ENCODE measurements around the gene MRGPRD.

MRGPRD gene

GRCh38 chr11:68930991-68931855 is 49.6 kb downstream of the MRGPRD start:
- no peaks in the 10 kb centered on the region for H3K4me1 ChIP-seq (ENCODE audit: control insufficient read depth, low read depth, low read length)
- H3K27me3 ChIP-seq (ENCODE audit: control insufficient read depth, insufficient read depth, low read length), result no peaks in the 10 kb centered on the region
- no peaks in the 10 kb centered on the region for H3K9me3 ChIP-seq (ENCODE audit: control insufficient read depth, low read depth, low read length)
- no peak overlapping the region for H3K4me3 ChIP-seq (ENCODE audit: low read length)
- H3K9ac ChIP-seq (ENCODE audit: low read length), result no peak overlapping the region
- peaks cover 25% of the 10 kb centered on the region for H3K36me3 ChIP-seq (ENCODE audit: control insufficient read depth, low read depth, low read length)
- H3K27ac ChIP-seq (ENCODE audit: low read length), result no peak overlapping the region
